Hematopoietic multipotent progenitor cell (in vitro differentiated cells): Measurements from ENCODE around the gene SPRR2E. TPM values are rescaled to one million over a fixed set of nuclear protein-coding genes. Genes with fewer than 3 reads are reported as not detected.
"Not testable (repeated sequence)": the region's sequence is repeated elsewhere in the genome, so short reads cannot be mapped to it uniquely, and the experiment has no call there.

Source experiments
- DNase-seq, 3 donors: peaks; one replicate each; pipeline ENCODE4 v3.0.0-alpha.2; 2011 to 2015; ENCODE audit warnings: low read depth in 2 of 3, low spot score in 2 of 3
- total RNA-seq: library from RNA; depleted of rRNA; stranded (reverse); fragments of >200 nt; gene quantifications from one replicate; pipeline ENCODE4 v1.2.3, GENCODE V29; 2012

Gene SPRR2E
- total RNA-seq = not detected

GRCh38 chr1:153094426-153094825, at the start of gene SPRR2E:
Gene SPRR2E, minus strand, starts transcription at chr1:153094526. Its CDS starts 775 bp downstream, at chr1:153093751.
- no peak for DNase-seq

- no peak for DNase-seq
Observed at GRCh38 chr1:153141377-153141776, 47.1 kb upstream of the SPRR2E start.

GRCh38 chr1:153140484-153140883, 46.2 kb upstream of the SPRR2E start:
- DNase-seq = no peak

GRCh38 chr1:153133743-153134142, 39.4 kb upstream of the SPRR2E start:
- no peak for DNase-seq

- no peak for DNase-seq
Observed at GRCh38 chr1:153133267-153133666, 38.9 kb upstream of the SPRR2E start.

GRCh38 chr1:153128688-153129087, 34.4 kb upstream of the SPRR2E start:
- DNase-seq = not testable (repeated sequence)

- DNase-seq = no peak
Observed at GRCh38 chr1:153127296-153127695, 33.0 kb upstream of the SPRR2E start.

- no peak for DNase-seq
Observed at GRCh38 chr1:153125536-153125935, 31.2 kb upstream of the SPRR2E start.

GRCh38 chr1:153123793-153124192, 29.5 kb upstream of the SPRR2E start:
- DNase-seq = not testable (repeated sequence)

- no peak for DNase-seq
Observed at GRCh38 chr1:153122831-153123421, 28.6 kb upstream of the SPRR2E start.

GRCh38 chr1:153120945-153121344, 26.6 kb upstream of the SPRR2E start:
- DNase-seq = no peak

GRCh38 chr1:153119491-153119971, 25.2 kb upstream of the SPRR2E start:
- no peak for DNase-seq

- DNase-seq = not testable (repeated sequence)
Observed at GRCh38 chr1:153115264-153115663, 20.9 kb upstream of the SPRR2E start.

GRCh38 chr1:153113416-153113815, 19.1 kb upstream of the SPRR2E start, which contains the start of gene SPRR2F:
Gene SPRR2F, minus strand, starts transcription at chr1:153113516. Its CDS starts 783 bp downstream, at chr1:153112733.
- no peak for DNase-seq

- DNase-seq = not testable (repeated sequence)
Observed at GRCh38 chr1:153112454-153112853, 18.1 kb upstream of the SPRR2E start.

GRCh38 chr1:153100245-153100644, 5.9 kb upstream of the SPRR2E start:
- no peak for DNase-seq

- DNase-seq = no peak
Observed at GRCh38 chr1:153099461-153100045, 5.2 kb upstream of the SPRR2E start.

GRCh38 chr1:153095764-153096163, 1.4 kb upstream of the SPRR2E start:
- no peak for DNase-seq

GRCh38 chr1:153087652-153088051, 6.7 kb downstream of the SPRR2E start:
- no peak for DNase-seq

- no peak for DNase-seq
Observed at GRCh38 chr1:153081736-153082135, 12.6 kb downstream of the SPRR2E start.

- no peak for DNase-seq
Observed at GRCh38 chr1:153072806-153073726, 21.3 kb downstream of the SPRR2E start.
